K562 (cell line): ENCODE data around the gene BAMBI.

ENCODE experiments used
- CBFB ChIP-seq: sonication (generic); formaldehyde crosslinking; IDR thresholded peaks from 2 replicates; pipeline ENCODE4 v1.4.0; 2020; ENCODE audit warnings: mild to moderate bottlenecking, missing genetic modification reagents
- NR2C2 ChIP-seq, 2 experiments: fragments of 200-800 bp in 1 of 2; sonication (Bioruptor generic) in 1 of 2; sonication (generic) in 1 of 2; formaldehyde crosslinking in 1 of 2; IDR thresholded peaks; 2 replicates each; pipeline versions ENCODE4 v1.6.1 to v1.8.0; 2016 to 2022; ENCODE audit warnings: mild to moderate bottlenecking in 1 of 2, missing compliant biosample characterization in 1 of 2, missing genetic modification characterization in 1 of 2, missing genetic modification reagents in 1 of 2
- RAD21 ChIP-seq, 2 experiments: fragments of 250-450 bp in 1 of 2; fragments of 450-650 bp in 1 of 2; sonication (Bioruptor Pico) in 1 of 2; formaldehyde crosslinking in 1 of 2; IDR thresholded peaks in 1 of 2; conservative IDR thresholded peaks in 1 of 2; 2 replicates each; pipeline versions ENCODE4 v1.4.0 to v1.8.0; 2020 to 2022; ENCODE audit warnings: mild to moderate bottlenecking in 2 of 2, moderate library complexity in 1 of 2
- SMARCA4 ChIP-seq: fragments of 450-650 bp; IDR thresholded peaks from 2 replicates; pipeline ENCODE4 v1.6.1; 2016
- SMARCE1 ChIP-seq: fragments of 450-650 bp; IDR thresholded peaks from 2 replicates; pipeline ENCODE4 v1.7.1; 2016; ENCODE audit warnings: mild to moderate bottlenecking
- SPI1 ChIP-seq: IDR thresholded peaks from 2 replicates; pipeline ENCODE4 v1.6.1; 2011; ENCODE audit warnings: low read depth, low read length, control low read depth, borderline replicate concordance
- TF ChIP-seq, protein P1 (sequence below): fragments of 250-450 bp; sonication (Bioruptor Pico); IDR thresholded peaks from 2 replicates; pipeline ENCODE4 v1.5.0; 2021; ENCODE audit warnings: mild to moderate bottlenecking, borderline replicate concordance
- TF ChIP-seq, protein P2 (sequence below), 3 experiments: IDR thresholded peaks in 2 of 3; conservative IDR thresholded peaks in 1 of 3; 2 replicates each; pipeline ENCODE4 v1.5.1; 2011 to 2012; ENCODE audit warnings: low read length in 3 of 3, mild to moderate bottlenecking in 3 of 3, control low read depth in 2 of 3, improper control_type of control experiment in 1 of 3, inconsistent platforms in 1 of 3, low read depth in 1 of 3, mixed read lengths in 1 of 3, moderate library complexity in 1 of 3; ENCODE audit not compliant: insufficient read depth in 2 of 3

DNA sequence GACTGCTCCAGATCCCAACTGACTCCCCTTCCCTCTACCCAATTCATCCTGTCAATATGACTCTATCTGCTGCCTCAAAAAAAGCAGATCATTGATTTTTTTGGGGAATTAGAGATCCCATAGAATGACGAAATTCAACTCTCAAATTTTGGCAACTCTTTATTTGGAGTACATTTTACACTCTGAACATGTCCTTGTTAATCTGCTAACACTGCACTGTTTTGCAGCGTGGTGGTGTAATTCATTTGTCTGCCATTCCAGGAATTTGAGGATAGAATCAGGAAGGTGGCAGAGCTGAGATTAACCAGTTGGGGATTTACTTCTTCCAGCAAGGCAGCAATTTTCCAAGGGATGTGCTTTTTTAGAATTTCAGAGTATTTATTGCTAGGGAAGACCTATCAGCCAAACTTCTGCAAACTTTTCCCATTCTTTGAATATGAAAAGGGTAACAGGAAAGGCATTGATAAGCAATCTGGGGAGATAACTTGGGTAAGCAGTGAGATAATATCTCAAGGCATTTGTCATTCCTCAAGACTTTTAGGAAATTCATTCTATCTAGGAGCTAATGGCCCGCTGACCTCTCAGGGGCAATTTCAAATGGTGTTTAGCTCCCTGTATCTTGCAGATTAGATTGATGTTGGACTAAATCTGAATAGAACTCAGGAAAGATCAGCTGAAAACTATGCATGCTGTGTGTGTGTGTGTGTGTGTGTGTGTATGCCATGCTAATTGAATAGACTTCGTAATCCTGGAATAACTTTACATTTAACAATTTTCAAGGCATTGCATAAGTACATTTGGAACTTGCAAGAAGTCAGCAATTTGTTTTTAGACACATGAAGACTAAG is 9.7 kb downstream of the BAMBI start:
- TF ChIP-seq, protein P1, sequence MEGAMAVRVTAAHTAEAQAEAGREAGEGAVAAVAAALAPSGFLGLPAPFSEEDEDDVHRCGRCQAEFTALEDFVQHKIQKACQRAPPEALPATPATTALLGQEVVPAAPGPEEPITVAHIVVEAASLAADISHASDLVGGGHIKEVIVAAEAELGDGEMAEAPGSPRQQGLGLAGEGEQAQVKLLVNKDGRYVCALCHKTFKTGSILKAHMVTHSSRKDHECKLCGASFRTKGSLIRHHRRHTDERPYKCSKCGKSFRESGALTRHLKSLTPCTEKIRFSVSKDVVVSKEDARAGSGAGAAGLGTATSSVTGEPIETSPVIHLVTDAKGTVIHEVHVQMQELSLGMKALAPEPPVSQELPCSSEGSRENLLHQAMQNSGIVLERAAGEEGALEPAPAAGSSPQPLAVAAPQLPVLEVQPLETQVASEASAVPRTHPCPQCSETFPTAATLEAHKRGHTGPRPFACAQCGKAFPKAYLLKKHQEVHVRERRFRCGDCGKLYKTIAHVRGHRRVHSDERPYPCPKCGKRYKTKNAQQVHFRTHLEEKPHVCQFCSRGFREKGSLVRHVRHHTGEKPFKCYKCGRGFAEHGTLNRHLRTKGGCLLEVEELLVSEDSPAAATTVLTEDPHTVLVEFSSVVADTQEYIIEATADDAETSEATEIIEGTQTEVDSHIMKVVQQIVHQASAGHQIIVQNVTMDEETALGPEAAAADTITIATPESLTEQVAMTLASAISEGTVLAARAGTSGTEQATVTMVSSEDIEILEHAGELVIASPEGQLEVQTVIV (CRISPR knock-in tag) = no peak
- TF ChIP-seq, protein P2, sequence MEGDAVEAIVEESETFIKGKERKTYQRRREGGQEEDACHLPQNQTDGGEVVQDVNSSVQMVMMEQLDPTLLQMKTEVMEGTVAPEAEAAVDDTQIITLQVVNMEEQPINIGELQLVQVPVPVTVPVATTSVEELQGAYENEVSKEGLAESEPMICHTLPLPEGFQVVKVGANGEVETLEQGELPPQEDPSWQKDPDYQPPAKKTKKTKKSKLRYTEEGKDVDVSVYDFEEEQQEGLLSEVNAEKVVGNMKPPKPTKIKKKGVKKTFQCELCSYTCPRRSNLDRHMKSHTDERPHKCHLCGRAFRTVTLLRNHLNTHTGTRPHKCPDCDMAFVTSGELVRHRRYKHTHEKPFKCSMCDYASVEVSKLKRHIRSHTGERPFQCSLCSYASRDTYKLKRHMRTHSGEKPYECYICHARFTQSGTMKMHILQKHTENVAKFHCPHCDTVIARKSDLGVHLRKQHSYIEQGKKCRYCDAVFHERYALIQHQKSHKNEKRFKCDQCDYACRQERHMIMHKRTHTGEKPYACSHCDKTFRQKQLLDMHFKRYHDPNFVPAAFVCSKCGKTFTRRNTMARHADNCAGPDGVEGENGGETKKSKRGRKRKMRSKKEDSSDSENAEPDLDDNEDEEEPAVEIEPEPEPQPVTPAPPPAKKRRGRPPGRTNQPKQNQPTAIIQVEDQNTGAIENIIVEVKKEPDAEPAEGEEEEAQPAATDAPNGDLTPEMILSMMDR (IDR thresholded peaks at IDR 0.05 in 2 of 3, conservative IDR thresholded peaks at IDR 0.05 in 1 of 3; ENCODE audit: insufficient read depth in 2 of 3, low read depth in 1 of 3, low read length in 3 of 3) = no peak
- TF ChIP-seq SPI1 = no peak
- no peak for TF ChIP-seq RAD21 (CRISPR knock-in tag; conservative IDR thresholded peaks at IDR 0.05 in 1 of 2, IDR thresholded peaks at IDR 0.05 in 1 of 2)
- TF ChIP-seq CBFB (CRISPR knock-in tag) = no peak
- no peak for TF ChIP-seq SMARCE1
- no peak for TF ChIP-seq SMARCA4
- no peak for TF ChIP-seq NR2C2 (CRISPR knock-in tag; IDR thresholded peaks at IDR 0.05)
- no peak for TF ChIP-seq NR2C2 (tag; IDR thresholded peaks at IDR 0.05)
